Small intestine (tissue), 7 donors: Measurements from ENCODE around the gene CMKLR1. TPM values are rescaled to one million over a fixed set of nuclear protein-coding genes. Genes with fewer than 3 reads are reported as not detected.

ENCODE experiments used
- DNase-seq, 2 donors: peaks; one replicate each; pipeline versions ENCODE4 v3.0.0 to v3.0.0-alpha.2; 2013
- FAIRE-seq: peaks from 2 replicates; lab custom pipeline; 2012; peaks lifted over from hg19 to GRCh38; lab: Jason Lieb, UNC
- H3K27ac ChIP-seq, 3 donors: one replicate each; pipeline ENCODE4 v1.5.1; 2013; ENCODE audit warnings: low read length in 2 of 3, mild to moderate bottlenecking in 2 of 3, control low read depth in 1 of 3, inconsistent platforms in 1 of 3, low read depth in 1 of 3, moderate library complexity in 1 of 3
- H3K27me3 ChIP-seq, 3 donors: one replicate each; pipeline ENCODE4 v1.6.1; 2013; ENCODE audit warnings: low read length in 3 of 3, inconsistent platforms in 1 of 3; ENCODE audit not compliant: control insufficient read depth in 3 of 3, insufficient read depth in 3 of 3
- H3K36me3 ChIP-seq, 3 donors: one replicate each; pipeline ENCODE4 v1.6.1; 2013; ENCODE audit warnings: low read length in 3 of 3, inconsistent platforms in 1 of 3, low read depth in 1 of 3, mild to moderate bottlenecking in 1 of 3, moderate library complexity in 1 of 3; ENCODE audit not compliant: control insufficient read depth in 3 of 3, insufficient read depth in 2 of 3
- H3K4me1 ChIP-seq, 3 donors: one replicate each; pipeline ENCODE4 v1.6.1; 2013; ENCODE audit warnings: low read length in 2 of 3, inconsistent platforms in 1 of 3, low read depth in 1 of 3, mild to moderate bottlenecking in 1 of 3, moderate library complexity in 1 of 3; ENCODE audit not compliant: control insufficient read depth in 3 of 3, insufficient read depth in 2 of 3
- H3K4me3 ChIP-seq, 3 donors: one replicate each; pipeline ENCODE4 v1.5.1; 2013; ENCODE audit warnings: low read length in 3 of 3, control low read depth in 1 of 3, inconsistent platforms in 1 of 3, low read depth in 1 of 3, mild to moderate bottlenecking in 1 of 3, moderate library complexity in 1 of 3
- H3K9me3 ChIP-seq, 2 donors: one replicate each; pipeline ENCODE4 v1.6.1; 2013; ENCODE audit warnings: low read depth in 1 of 2, low read length in 1 of 2; ENCODE audit not compliant: control insufficient read depth in 2 of 2, insufficient read depth in 1 of 2
- WGBS, 3 donors: extraction: QIAGEN DNeasy Blood & Tissue Kit; methylation state at CpG; one replicate each; pipeline ENCODE4 v1.1.7; 2013; 5-methylcytosine and 5-hydroxymethylcytosine counted together
- polyA plus RNA-seq, 4 donors: library from polyadenylated mRNA; stranded (reverse) in 3 of 4; unstranded in 1 of 4; fragments of 200-250 nt in 3 of 4; fragments of 120-200 nt in 1 of 4; gene quantifications; one replicate each; pipeline versions ENCODE4 v1.2.1 to v1.2.3, GENCODE V29; 2013
- donor health status: healthy with polysubstance abuse.
- donor health status: control.
- donor health status: control.
- donor health status: Bipolar disorder and iron deficiency.
- donor health status: healthy.

Gene CMKLR1
- polyA plus RNA-seq, 4 donors: 1.1 to 5.5 (median 2.6) TPM

DNA sequence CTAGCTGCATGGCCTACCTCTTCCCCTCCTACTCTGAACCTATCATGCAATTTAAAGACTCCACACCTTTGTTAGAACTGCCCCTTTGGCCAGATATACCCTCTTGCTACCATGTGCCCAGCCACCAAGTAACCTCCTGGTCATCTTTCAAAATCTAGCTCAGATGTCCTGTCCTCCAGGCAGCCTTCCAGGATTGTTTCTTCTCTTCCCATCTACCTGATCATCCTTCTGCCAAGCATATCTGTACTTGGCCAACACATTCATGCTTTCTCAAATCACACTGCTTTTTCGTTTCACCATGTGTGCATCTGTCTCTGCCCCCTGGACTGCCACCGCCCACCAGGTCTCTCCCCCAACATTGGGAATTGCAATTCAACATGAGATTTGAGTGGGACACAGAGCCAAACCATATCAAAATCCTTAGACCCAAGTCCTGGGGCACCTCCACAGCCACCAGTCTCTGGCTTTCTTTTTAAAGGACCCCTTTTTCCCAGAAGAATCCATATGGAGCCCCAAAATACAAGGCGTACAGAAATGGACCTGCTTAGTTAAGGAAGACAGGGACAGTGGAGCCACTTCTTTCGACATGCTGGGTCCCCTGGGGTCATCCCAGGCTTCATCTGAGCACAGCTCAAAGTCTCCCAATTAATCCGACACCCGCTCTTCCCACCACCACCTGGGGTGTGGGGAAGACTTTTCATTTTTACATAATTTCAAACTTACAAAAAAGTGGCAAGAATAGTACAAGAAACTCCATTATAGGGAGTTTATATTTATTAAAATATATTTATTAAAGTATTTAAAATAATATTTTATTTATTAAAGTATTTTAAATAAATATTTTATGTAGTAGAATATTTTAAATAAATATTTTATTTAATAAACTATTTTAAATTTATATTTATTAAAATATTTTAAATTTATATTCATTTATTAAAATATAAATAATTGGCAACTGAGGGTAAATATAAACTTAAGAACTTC is 7.9 kb upstream of the CMKLR1 start:
- Histone ChIP-seq H3K4me3 (no peak overlapping the region), H3K27ac (no peak overlapping the region), H3K27me3 (no peaks in the 10 kb centered on the region), H3K9me3 (peaks cover 0 to 2% of the 10 kb centered on the region in 2 donors), H3K4me1 (no peaks in the 10 kb centered on the region), H3K36me3 (no peaks in the 10 kb centered on the region)
- WGBS, 3 donors: 76 to 87% (median 82%) methylated on average over 6 of the region's 6 CpGs
- FAIRE-seq (no peak), DNase-seq (no peak)

DNA sequence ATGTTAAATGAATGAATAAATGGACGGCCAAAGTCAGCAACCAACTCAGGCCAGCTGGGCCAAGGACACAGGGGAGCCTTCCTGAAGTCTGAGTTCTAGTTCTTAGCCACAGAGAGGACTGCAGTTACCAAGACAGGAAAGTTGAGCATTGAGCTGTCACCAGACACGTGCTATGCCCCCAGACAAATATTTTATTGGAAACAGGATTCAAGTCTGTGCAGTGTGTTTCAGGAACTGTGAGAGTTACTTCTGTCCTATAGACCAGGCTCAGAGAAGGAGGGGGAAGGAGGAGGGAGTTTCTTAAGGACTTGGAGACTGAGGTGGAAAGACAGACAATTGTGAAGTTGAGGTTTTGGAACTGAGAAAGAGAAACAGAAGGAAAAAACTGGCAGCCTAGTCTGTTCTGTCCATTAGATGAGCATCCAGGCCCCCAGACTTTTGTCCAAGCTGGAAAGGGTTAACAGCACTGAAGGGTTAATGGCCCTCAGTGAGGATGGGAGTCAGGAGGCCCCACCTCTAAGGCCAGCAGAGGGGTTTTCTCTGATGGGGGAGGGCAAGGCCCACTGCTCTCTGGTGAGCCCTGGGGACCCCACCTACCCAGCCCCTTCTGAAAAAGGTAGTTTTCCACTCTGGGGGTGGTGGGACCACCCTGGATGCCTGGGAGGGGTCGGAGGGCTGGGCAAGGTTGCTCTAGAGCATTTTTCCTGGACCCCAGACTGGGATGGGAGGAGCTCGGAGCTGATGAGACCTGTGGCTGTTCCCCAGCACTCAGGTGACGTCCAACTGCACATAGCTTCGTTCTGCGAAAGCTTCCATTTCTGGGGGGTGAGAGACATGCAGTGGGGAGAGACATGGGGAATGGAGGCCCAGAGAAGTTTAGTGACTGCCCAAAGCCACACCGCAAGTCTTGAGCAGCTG is 6.9 kb upstream of the CMKLR1 start:
- H3K9me3 ChIP-seq: peaks cover 0 to 2% of the 10 kb centered on the region in 2 donors
- no peak overlapping the region for H3K27ac ChIP-seq
- no peaks in the 10 kb centered on the region for H3K36me3 ChIP-seq
- 33 to 52% (median 38%) methylated on average over 8 of the region's 8 CpGs for WGBS, 3 donors
- no peaks in the 10 kb centered on the region for H3K27me3 ChIP-seq
- no peak for DNase-seq
- no peaks in the 10 kb centered on the region for H3K4me1 ChIP-seq
- H3K4me3 ChIP-seq: no peak overlapping the region
- no peak for FAIRE-seq

DNA sequence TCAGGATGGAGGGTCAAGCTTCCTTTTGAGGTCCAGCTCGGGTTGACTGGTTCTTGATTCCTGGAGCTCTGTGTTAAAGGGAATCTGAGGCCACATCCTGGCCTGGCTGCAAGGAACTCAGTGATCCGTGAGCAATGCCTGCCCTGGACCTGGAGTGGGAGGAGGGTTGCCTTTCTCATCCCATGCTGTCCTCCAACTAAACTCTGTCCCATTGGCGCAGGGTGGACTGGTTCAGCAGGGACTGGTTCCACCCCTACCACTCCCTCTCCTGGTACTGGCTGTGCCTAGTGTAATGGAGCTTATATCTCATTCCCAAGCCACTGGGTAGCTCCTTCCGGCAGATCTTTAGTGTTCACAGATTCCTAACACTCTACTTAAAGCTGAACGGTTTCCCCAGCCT is 3.9 kb upstream of the CMKLR1 start:
- Histone ChIP-seq H3K27ac (no peak overlapping the region), H3K27me3 (peaks cover 0 to 4% (median 0%) of the 10 kb centered on the region in 3 donors), H3K9me3 (peaks cover 0 to 2% of the 10 kb centered on the region in 2 donors), H3K4me3 (no peak overlapping the region), H3K4me1 (no peaks in the 10 kb centered on the region), H3K36me3 (no peaks in the 10 kb centered on the region)
- DNase-seq: no peak
- WGBS, 3 donors: 33 to 57% (median 48%) methylated on average over 5 of the region's 5 CpGs
- FAIRE-seq: no peak

DNA sequence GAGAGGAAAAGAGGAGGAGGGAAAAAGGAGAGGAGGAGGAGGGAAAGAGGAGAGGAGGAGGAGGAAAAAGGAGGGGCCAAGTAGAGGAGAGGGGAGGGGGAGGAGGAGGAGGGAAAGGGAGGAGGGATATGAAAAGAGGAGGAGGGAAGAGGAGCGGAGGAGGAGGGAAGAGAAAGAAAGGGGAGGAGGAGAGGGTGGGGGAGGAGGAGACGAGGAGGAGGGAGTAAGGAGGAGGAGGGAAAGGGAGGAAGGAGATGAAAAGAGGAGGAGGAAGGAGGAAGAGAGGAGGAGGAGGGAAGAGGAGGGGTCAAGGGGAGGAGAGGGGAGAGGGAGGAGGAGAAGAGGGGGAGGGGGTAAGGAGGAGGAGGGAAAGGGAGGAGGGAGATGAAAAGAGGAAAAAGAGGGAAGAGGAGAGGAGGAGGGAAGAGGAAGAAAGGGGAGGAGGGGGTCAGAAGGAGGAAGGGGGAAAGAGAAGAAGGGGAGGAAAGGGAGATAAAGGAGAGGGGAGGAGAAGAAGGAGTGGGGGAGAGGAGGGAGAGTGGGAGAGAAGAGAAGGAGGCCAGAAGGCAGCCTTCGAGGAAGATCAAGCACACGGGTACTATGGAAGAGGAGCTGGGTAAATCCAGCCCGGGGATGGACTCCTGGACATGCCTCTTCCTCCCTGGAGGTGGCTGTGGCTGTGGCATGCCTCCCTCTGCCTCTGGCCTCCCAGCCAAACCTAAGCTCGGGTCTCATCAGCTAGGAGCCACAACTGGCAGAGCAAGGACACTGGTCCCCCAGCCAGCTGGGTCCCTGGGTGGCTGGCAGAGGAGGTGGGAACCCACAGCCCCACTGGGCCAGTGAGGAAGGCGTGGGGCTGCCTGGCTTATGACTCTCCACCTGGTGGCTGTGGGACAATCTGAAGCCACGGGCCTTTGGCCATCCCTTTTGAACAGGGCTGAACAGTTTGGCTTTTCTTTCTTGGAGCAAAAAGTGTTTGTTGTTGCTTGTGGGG is 3.0 kb upstream of the CMKLR1 start:
- Histone ChIP-seq H3K36me3 (no peaks in the 10 kb centered on the region), H3K4me1 (no peaks in the 10 kb centered on the region), H3K4me3 (no peak overlapping the region), H3K9me3 (peaks cover 0 to 2% of the 10 kb centered on the region in 2 donors), H3K27ac (no peak overlapping the region), H3K27me3 (peaks cover 0 to 4% (median 0%) of the 10 kb centered on the region in 3 donors)
- no peak for DNase-seq
- no peak for FAIRE-seq
- 50 to 74% (median 61%) methylated on average over 8 of the region's 8 CpGs for WGBS, 3 donors

DNA sequence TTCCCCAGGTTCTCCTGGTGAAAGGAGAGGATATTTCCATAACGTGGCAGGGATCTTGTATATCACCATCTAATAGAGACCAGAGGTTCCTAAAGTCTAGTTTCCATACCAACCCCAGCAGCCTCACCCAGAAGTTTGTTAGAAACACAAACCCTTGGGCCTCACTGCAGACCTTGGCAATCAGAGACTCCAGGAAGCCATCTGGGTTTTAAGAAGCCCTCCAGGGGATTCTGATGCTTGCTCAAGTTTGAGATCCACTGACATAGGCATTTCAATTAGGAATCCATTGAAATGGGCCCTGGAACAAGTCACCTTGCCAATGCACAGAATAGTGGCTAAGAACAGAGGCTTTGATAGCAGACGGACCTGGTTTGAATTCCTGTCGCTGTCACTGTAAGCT is 2.2 kb upstream of the CMKLR1 start:
- no peaks in the 10 kb centered on the region for H3K4me1 ChIP-seq
- WGBS, 3 donors: 48 to 77% (median 63%) methylated on average over 3 of the region's 3 CpGs

DNA sequence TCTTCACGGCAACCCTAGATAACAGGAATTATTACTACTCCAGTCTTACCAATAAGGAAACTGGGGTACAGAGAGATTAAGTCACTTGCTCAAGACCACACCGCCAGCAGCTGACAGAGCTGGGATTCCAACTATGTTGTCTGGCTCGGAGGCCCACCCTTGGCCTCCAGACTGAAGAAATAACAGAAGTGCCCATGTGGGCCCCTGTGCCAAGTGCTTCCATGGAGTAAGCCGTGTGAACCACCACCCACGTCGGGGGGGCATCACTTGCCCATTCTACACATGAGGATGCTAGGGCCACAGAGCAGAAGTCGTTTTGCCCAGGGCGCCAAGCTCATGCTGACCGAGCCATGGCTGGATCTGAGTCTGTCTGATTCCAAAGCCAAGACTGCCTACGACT is 926 bp upstream of the CMKLR1 start:
- Histone ChIP-seq H3K27me3 (peaks cover 0 to 4% (median 0%) of the 10 kb centered on the region in 3 donors), H3K9me3 (peaks cover 0 to 2% of the 10 kb centered on the region in 2 donors), H3K4me3 (no peak overlapping the region), H3K4me1 (no peaks in the 10 kb centered on the region), H3K36me3 (no peaks in the 10 kb centered on the region), H3K27ac (no peak overlapping the region)
- FAIRE-seq: no peak
- DNase-seq: no peak
- WGBS, 3 donors: 69 to 70% (median 70%) methylated on average over 10 of the region's 10 CpGs

More for the DNA sequence above, 2.2 kb upstream of the CMKLR1 start:
- DNase-seq: no peak
- no peak for FAIRE-seq
- no peak overlapping the region for H3K4me3 ChIP-seq
- H3K9me3 ChIP-seq: peaks cover 0 to 2% of the 10 kb centered on the region in 2 donors
- H3K27me3 ChIP-seq: peaks cover 0 to 4% (median 0%) of the 10 kb centered on the region in 3 donors
- H3K27ac ChIP-seq: no peak overlapping the region
- no peaks in the 10 kb centered on the region for H3K36me3 ChIP-seq

DNA sequence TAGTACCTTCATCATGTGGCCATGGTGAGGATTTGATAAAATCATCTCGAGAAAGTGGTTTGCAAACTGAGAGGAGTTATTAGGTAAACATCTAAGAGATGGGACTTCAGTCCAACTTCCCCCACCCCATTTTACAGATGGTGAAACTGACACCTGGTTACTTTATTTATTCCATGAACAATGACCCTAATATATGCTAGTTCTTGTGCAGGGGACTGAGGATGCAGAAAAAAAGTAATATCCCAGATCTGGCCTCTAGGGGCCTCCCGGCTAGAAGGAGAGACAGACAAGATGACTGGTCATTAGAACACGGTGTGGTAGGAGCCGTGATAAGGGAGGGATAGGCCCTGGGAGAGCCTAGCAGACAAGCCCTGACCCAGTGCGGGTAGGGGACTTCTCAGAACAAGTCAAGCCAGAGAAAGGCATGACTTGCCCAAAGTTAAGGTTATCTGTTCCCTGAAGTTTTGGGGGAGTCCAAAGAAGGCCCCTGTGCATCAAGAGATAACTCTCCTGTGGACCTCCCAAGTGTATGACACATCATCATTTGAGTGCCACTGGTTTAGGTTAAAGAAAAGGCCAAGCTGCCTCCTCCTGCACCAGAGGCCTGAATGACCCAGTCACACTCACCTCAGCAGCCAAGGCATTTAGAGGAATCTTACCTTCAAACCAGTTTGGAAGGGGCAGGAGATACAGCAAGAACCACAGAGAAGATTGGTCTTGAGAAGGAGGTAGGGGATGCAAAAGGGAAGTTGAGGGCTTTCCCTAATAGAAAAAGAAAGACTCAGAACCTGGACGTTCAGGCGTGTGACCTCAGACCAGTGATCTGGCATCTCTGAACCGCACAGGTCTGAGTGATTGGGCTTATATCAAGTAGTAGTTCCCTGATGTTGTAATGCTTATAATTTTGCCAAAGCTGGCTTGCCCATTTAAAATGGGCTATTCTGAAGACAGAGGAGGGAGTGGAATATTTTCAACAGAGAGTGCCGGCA is 1.6 kb downstream of the CMKLR1 start:
- Histone ChIP-seq H3K9me3 (no peaks in the 10 kb centered on the region), H3K27me3 (peaks cover 0 to 4% (median 0%) of the 10 kb centered on the region in 3 donors), H3K4me1 (no peaks in the 10 kb centered on the region), H3K36me3 (no peaks in the 10 kb centered on the region), H3K27ac (peak overlapping the region in 1 of 3 donors; percentile 32), H3K4me3 (no peak overlapping the region)
- FAIRE-seq: no peak
- WGBS, 3 donors: 53 to 56% (median 53%) methylated on average over 9 of the region's 9 CpGs
- DNase-seq: peak in 1 of 2 donors; percentile 13
